Neutrophil (primary cell): ENCODE data around the gene CACNA2D2.
"Not testable (repeated sequence)": the region's sequence is repeated elsewhere in the genome, so short reads cannot be mapped to it uniquely, and the experiment has no call there.

Experiments used
- H3K27ac ChIP-seq: fragments of 200-600 bp; sonication (generic); 2 replicates; pipeline ENCODE4 v1.5.1; 2016; ENCODE audit warnings: mild to moderate bottlenecking, moderate library complexity
- H3K27me3 ChIP-seq: fragments of 200-600 bp; sonication (generic); 2 replicates; pipeline ENCODE4 v1.6.0; 2016; ENCODE audit warnings: mild to moderate bottlenecking
- H3K36me3 ChIP-seq: fragments of 200-600 bp; sonication (generic); 2 replicates; pipeline ENCODE4 v1.5.1; 2017
- H3K4me1 ChIP-seq, 2 experiments: fragments of 200-600 bp in 1 of 2; sonication (generic) in 1 of 2; 1 replicate in 1 of 2; 2 replicates in 1 of 2; pipeline versions ENCODE4 v1.5.1 to v1.6.1; 2013 to 2016; ENCODE audit warnings: low read depth in 1 of 2, low read length in 1 of 2, mild to moderate bottlenecking in 1 of 2, moderate library complexity in 1 of 2; ENCODE audit not compliant: control insufficient read depth in 1 of 2, insufficient read depth in 1 of 2
- H3K4me3 ChIP-seq, 2 experiments: fragments of 200-600 bp in 1 of 2; sonication (generic) in 1 of 2; 1 replicate in 1 of 2; 2 replicates in 1 of 2; pipeline ENCODE4 v1.5.1; 2013 to 2016; ENCODE audit warnings: low read depth in 1 of 2, low read length in 1 of 2, mild to moderate bottlenecking in 1 of 2, moderate library complexity in 1 of 2
- H3K9me3 ChIP-seq: fragments of 200-600 bp; sonication (generic); 2 replicates; pipeline ENCODE4 v1.5.1; 2016
- TF ChIP-seq, protein P1 (sequence below): fragments of 200-600 bp; sonication (generic); IDR thresholded peaks from 2 replicates; pipeline ENCODE4 v1.5.1; 2016; ENCODE audit warnings: antibody characterized with exemption

Gene CACNA2D2

DNA sequence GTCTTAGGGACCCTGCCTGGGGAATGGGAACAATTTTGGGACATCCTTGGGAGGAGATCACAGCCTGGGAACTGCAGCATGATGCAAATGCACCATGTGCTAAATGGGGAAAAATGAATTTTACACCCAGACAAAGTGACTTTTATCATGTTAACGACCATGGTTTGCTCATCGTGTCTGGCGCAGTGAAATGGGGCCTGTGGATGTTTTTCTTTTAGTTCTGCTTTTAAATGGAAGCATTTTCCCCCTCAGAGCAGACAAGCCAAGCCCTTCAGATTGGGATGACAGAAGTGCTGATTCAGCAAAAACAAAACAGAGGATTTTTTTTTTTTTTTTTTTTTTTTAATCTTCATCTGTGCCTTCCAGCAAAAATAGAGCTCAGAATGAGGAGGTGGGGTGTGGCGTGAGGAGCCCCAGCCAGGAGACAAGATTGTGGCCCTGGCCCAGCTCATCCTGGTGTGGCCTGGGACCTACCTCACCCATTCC is 14.3 kb upstream of the CACNA2D2 start:
- Histone ChIP-seq H3K4me1 (no peaks in the 10 kb centered on the region), H3K9me3 (no peaks in the 10 kb centered on the region), H3K27ac (no peak overlapping the region), H3K36me3 (no peaks in the 10 kb centered on the region), H3K27me3 (peaks cover 60% of the 10 kb centered on the region), H3K4me3 (no peak overlapping the region)
- TF ChIP-seq, protein P1, sequence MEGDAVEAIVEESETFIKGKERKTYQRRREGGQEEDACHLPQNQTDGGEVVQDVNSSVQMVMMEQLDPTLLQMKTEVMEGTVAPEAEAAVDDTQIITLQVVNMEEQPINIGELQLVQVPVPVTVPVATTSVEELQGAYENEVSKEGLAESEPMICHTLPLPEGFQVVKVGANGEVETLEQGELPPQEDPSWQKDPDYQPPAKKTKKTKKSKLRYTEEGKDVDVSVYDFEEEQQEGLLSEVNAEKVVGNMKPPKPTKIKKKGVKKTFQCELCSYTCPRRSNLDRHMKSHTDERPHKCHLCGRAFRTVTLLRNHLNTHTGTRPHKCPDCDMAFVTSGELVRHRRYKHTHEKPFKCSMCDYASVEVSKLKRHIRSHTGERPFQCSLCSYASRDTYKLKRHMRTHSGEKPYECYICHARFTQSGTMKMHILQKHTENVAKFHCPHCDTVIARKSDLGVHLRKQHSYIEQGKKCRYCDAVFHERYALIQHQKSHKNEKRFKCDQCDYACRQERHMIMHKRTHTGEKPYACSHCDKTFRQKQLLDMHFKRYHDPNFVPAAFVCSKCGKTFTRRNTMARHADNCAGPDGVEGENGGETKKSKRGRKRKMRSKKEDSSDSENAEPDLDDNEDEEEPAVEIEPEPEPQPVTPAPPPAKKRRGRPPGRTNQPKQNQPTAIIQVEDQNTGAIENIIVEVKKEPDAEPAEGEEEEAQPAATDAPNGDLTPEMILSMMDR, result no peak

DNA sequence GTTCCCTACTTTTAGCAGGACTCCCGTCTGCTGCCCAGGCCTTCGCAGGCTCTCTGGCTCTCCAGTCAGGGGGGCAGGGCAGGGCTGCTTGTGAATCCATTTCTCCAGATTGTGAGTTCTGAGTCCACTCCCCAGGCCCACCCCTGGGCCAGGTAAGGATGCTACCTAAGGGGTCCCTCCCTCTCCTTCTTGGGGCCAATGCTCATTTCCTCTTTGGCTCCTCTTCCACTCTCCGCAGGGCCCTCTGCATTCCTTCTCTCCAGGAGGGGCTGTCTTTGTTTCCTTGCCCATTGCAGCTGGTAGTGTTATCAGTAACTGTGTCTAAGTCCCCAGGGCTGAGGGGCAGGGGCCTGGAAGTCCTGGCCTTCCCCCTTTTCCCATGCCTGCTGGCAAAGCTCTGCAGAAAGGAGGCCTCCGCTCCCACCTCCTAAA is 13.0 kb upstream of the CACNA2D2 start:
- Histone ChIP-seq H3K27me3 (peaks cover 51% of the 10 kb centered on the region), H3K36me3 (no peaks in the 10 kb centered on the region), H3K27ac (no peak overlapping the region), H3K4me3 (no peak overlapping the region), H3K9me3 (no peaks in the 10 kb centered on the region), H3K4me1 (no peaks in the 10 kb centered on the region)
- TF ChIP-seq, protein P1, result no peak

DNA sequence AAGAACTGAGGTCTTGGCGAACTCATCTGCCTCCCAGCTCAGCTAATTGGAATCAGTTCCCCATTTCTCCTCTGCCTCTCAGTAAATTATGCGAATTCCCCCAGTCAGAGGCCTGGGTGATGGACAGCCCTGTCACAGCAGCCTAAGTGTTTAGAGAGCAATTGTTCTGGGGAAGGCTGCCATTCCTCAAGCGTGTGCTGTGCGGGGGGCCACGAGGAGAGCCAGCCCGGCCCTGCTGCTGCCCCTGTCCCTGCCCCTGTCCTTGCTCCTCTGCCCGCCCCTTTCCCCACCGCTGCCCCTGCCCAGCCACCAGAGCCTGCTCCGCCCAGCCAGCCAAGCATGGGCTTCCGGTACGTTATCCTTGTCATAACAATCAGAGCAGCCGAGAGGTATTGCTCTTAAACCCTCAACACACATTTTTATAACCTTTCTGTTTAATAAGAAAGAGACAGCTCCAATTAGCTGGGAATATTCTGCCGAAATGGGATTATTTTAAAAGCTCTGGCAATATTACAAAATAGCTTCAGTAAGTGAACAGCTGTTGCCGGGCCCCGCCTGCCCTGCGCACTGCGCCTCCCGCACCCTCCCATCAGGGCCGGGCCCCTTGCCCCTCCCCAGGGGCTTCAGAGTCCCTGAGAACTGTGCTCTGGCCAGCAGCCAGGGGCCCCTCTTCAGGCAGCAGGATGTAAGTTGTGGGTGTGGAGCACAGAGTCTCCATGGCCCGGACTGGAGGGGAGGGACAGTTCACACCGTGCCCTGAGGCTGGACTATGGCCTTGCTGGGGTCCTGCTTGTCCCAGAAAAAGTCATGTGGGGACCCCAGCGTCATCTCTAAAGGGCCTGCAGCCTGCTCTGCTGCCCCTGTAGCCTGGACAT is 12.4 kb upstream of the CACNA2D2 start:
- H3K4me3 ChIP-seq, result no peak overlapping the region
- H3K27me3 ChIP-seq, result peaks cover 49% of the 10 kb centered on the region
- H3K9me3 ChIP-seq, result no peaks in the 10 kb centered on the region
- no peaks in the 10 kb centered on the region for H3K36me3 ChIP-seq
- no peak overlapping the region for H3K27ac ChIP-seq
- H3K4me1 ChIP-seq, result no peaks in the 10 kb centered on the region
- TF ChIP-seq, protein P1, result no peak

DNA sequence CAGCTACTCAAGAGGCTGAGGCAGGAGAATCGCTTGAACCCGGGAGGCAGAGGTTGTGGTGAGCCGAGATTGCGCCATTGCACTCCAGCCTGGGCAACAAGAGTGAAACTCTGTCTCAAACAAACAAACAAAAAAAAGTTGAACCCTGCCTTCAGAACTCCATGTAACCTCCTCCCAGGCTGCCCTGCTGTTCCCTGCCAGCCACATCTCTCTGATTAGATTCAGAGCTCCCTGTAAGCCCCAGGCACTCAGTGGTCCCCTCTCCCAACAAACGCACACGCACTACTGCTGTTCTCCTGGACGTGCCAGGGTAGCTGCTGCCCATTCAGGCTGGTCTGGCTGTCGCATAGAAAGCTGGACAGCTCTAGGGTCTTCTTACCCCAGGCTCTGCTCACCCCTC is 9.5 kb upstream of the CACNA2D2 start:
- not testable (repeated sequence) for H3K4me3 ChIP-seq, H3K4me1 ChIP-seq, H3K27ac ChIP-seq, H3K9me3 ChIP-seq, H3K36me3 ChIP-seq
- H3K27me3 ChIP-seq, result peaks cover 43% of the 10 kb centered on the region

DNA sequence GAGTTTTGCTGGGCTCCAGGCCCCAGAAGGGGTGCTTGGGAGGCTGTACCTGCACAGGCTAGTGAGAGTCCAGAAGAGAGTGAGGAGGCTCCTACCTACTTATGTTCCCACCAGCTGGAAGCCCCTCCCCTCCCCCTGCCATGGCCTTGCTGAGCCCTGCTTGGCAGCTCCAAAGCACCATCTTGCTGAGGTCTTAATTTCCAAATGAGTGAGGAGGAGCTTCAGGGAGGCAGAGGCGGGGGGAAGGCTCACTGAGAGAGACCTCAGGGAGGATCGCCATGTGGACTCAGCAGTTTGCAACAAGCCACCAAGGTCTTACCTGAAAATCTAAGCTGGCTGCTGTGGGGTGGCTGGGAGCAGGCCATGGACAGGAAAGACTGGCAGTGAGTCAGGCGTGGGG is 8.7 kb upstream of the CACNA2D2 start:
- no peaks in the 10 kb centered on the region for H3K4me1 ChIP-seq
- H3K27me3 ChIP-seq, result peaks cover 45% of the 10 kb centered on the region
- no peaks in the 10 kb centered on the region for H3K9me3 ChIP-seq
- H3K27ac ChIP-seq, result no peak overlapping the region
- H3K36me3 ChIP-seq, result no peaks in the 10 kb centered on the region
- TF ChIP-seq, protein P1, result no peak
- no peak overlapping the region for H3K4me3 ChIP-seq

DNA sequence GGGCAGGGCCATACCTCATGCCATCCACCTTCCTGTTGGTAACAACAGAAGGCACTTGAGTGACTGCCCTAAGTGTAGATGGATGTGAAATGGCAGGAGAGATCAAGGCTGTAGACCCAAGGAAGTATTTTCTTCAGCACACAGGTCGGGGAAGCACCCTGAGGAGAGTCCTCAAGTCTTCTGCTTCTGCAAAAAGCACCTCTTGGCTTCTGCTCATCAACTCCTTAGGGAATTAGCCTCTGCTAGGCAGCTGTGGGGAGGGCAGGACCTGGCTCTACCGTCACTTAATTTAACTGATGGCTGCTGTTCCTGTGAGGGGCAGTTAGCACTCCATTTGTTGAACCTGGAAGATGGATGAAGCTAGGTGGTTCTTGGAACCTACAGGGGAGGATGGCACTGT is 6.9 kb upstream of the CACNA2D2 start:
- H3K27me3 ChIP-seq, result peaks cover 41% of the 10 kb centered on the region
- no peak overlapping the region for H3K4me3 ChIP-seq
- no peak overlapping the region for H3K27ac ChIP-seq
- TF ChIP-seq, protein P1, result no peak
- no peaks in the 10 kb centered on the region for H3K9me3 ChIP-seq
- H3K36me3 ChIP-seq, result no peaks in the 10 kb centered on the region
- H3K4me1 ChIP-seq, result no peaks in the 10 kb centered on the region
